HUES6 (cell line): ENCODE data around the gene LIN7B.

Experiments used
- H3K27ac ChIP-seq: 2 replicates; pipeline ENCODE4 v1.7.0; 2013; ENCODE audit warnings: low read depth, mild to moderate bottlenecking, low read length, inconsistent platforms
- H3K27me3 ChIP-seq: 2 replicates; pipeline ENCODE4 v1.6.1; 2013; ENCODE audit warnings: low read length; ENCODE audit not compliant: control insufficient read depth, insufficient read depth
- H3K36me3 ChIP-seq: 2 replicates; pipeline ENCODE4 v1.6.1; 2013; ENCODE audit warnings: low read length; ENCODE audit not compliant: control insufficient read depth, insufficient read depth
- H3K4me1 ChIP-seq: 2 replicates; pipeline ENCODE4 v1.6.1; 2013; ENCODE audit warnings: low read length; ENCODE audit not compliant: control insufficient read depth, insufficient read depth
- H3K4me3 ChIP-seq: 2 replicates; pipeline ENCODE4 v1.5.1; 2013; ENCODE audit warnings: low read depth, low read length
- H3K9ac ChIP-seq: one replicate; pipeline ENCODE4 v1.6.1; 2013; ENCODE audit warnings: mild to moderate bottlenecking, low read length
- H3K9me3 ChIP-seq: 2 replicates; pipeline ENCODE4 v1.6.1; 2013; ENCODE audit warnings: low read depth, low read length; ENCODE audit not compliant: control insufficient read depth, insufficient read depth

LIN7B gene

DNA sequence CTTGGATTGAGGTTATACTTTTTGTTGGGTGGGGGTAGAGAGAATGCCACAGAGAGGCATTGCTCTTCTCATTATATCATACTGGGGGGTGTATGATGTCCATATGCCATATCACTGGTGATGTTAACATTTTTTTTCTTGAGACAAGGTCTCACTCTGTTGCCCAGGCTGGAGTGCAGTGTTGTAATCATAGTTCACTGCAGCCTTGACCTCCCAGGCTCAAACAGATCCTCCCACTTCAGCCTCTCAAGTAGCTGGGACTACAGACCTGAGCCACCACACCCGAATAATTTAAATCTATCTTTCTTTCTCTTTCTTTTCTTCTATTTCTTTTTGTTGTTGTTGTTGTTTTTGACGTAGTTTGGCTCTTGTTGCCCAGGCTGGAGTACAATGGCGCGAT lies 33.8 kb upstream of the LIN7B start:
- Histone ChIP-seq H3K27me3 (0 out of 2 replicates have a peak, but pooled peaks cover 3% of the 10 kb centered on the region), H3K36me3 (no peaks in the 10 kb centered on the region), H3K4me1 (no peaks in the 10 kb centered on the region), H3K9ac (no peak overlapping the region), H3K4me3 (no peak overlapping the region), H3K9me3 (0 out of 2 replicates have a peak, but pooled peaks cover 5% of the 10 kb centered on the region), H3K27ac (no peak overlapping the region)

DNA sequence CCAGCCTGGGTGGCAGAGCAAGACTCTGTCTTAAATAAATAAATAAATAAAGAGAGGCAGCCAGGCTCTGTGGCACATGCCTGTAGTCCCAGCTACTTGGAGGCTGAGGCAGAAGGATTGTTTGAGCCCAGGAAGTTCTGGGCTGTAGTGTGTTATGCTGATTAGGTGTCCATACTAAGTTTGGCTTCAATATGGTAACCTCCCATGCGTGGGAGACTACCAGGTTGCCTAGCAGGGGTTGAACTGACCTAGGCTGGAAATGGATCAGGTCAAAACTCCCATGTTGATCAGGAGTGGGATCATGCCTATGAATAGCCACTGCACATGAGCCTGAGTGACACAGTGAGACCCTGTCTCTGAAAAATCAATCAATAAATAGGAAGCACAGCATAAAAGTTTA lies 32.9 kb upstream of the LIN7B start:
- Histone ChIP-seq H3K9me3 (0 out of 2 replicates have a peak, but pooled peaks cover 5% of the 10 kb centered on the region), H3K4me1 (peaks cover 1% of the 10 kb centered on the region; the same call in 1 of the 2 replicates), H3K4me3 (no peak overlapping the region), H3K9ac (no peak overlapping the region), H3K36me3 (peaks cover 1% of the 10 kb centered on the region), H3K27me3 (0 out of 2 replicates have a peak, but pooled peaks cover 3% of the 10 kb centered on the region), H3K27ac (no peak overlapping the region)

DNA sequence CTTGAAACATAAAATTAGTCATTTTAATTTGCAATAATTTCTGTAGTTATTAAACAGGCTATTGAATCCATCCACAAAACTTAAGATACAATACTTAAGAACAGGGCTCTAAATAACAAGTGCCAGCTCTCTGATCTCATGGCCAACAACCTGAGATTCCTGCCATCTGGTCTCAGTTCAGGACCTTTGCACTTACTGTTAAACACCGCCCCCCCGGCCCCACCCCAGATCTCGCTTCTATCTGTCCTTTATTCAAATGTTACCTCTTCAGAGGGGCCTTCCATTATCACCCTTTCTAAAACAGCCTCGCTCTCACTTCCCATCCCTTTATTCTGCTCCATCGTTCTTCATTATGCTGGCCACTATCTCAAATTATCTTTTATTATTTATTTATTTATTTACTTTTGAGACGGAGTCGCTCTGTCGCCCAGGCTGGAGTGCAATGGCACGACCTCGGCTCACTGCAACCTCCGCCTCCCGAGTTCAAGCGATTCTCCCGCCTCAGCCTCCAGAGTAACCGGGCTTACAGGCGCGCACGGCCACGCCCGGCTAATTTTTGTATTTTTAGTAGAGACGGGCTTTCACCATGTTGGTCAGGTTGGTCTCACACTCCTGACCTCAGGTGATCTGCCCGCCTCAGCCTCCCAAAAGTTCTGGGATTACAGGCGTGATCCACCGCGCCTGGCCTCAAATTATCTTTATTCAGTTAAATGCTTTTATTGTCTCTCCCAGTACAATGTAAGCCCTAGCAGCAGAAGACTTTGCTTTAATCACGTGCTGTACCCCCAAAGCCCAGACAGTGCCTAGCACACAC lies 29.8 kb upstream of the LIN7B start:
- Histone ChIP-seq H3K27ac (no peak overlapping the region), H3K9me3 (0 out of 2 replicates have a peak, but pooled peaks cover 5% of the 10 kb centered on the region), H3K36me3 (peaks cover 26% of the 10 kb centered on the region), H3K9ac (peak overlapping the region; percentile 99), H3K27me3 (0 out of 2 replicates have a peak, but pooled peaks cover 3% of the 10 kb centered on the region), H3K4me3 (peak overlapping the region; percentile 89), H3K4me1 (peaks cover 5% of the 10 kb centered on the region)

DNA sequence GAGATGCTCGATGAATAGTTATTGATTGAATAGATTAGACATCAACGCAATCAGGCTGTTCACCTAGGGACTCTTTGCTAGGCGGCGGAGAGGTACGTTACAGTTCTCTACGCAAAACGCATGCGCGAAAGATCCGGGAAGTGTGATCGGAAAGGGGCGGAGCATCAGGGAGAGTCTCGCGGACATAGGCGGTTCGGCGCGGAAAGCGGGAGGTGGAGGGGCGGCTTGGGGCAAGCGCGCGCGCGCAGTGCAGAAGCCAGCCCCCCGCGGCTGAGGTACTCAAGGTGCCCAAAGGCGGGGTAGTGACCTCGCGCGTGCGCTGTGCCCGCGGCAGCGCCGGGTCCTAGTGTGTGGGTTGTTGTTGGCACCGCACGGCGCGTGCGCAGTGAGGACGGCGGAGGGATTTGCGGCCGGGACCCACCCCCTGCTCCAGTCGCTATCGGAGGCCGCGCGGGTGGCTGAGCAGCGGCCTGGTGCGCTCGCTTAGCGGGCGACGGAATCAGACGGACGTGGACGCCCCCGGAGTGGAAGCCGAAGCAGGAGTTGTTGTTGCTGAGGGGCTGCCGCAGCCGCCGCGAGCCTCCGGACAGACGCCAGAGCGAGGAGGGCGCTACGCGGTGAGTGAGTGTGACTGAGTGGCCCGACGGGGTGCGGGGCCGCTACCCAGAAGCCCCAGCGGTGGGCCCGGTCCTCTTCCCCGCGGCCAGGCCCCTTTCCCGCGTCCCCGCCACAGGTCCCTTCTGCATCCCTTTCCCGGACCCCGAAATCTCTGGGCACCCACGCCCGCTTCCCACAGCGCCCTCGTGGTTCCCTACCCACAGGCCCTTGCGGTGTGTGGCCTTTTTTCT lies 28.9 kb upstream of the LIN7B start, which contains the start of gene SNRNP70:
SNRNP70 (plus strand) TSS at position 432 of the 848 bp plus-strand sequence. CDS start 964 bp downstream, outside the sequence.
- H3K9ac ChIP-seq, result peak within 1 kb of the TSS; percentile 99
- H3K36me3 ChIP-seq, result peaks cover 32% of the 10 kb centered on the region
- H3K4me1 ChIP-seq, result peaks cover 5% of the 10 kb centered on the region
- peak within 1 kb of the TSS; percentile 89 for H3K4me3 ChIP-seq
- H3K27me3 ChIP-seq, result 0 out of 2 replicates have a peak, but pooled peaks cover 2% of the 10 kb centered on the region
- 0 out of 2 replicates have a peak, but pooled peaks cover 5% of the 10 kb centered on the region for H3K9me3 ChIP-seq
- H3K27ac ChIP-seq, result peak within 1 kb of the TSS; percentile 92

DNA sequence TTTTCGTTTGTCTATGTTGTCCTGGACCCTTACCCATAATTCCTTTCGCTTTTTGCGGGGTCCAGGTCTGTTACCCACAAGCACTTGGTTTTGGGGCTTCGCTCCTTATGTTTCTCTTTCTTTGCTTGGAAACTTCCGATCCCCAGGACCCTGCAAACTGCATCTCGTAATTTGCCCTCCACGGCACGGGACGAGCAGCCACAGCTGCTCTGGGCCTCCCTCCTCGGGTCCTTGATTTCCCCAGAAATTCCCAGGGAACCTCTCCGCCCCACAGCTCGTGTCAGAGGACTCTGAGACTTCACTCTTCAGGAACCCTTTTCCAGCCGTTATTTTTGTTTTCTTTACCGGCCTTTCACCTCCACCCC lies 28.3 kb upstream of the LIN7B start:
- no peaks in the 10 kb centered on the region for H3K27me3 ChIP-seq
- H3K4me3 ChIP-seq, result peak overlapping the region; percentile 89
- 0 out of 2 replicates have a peak, but pooled peaks cover 5% of the 10 kb centered on the region for H3K9me3 ChIP-seq
- peaks cover 38% of the 10 kb centered on the region for H3K36me3 ChIP-seq
- peaks cover 5% of the 10 kb centered on the region for H3K4me1 ChIP-seq
- peak overlapping the region; percentile 99 for H3K9ac ChIP-seq
- peak overlapping the region; percentile 92 for H3K27ac ChIP-seq

DNA sequence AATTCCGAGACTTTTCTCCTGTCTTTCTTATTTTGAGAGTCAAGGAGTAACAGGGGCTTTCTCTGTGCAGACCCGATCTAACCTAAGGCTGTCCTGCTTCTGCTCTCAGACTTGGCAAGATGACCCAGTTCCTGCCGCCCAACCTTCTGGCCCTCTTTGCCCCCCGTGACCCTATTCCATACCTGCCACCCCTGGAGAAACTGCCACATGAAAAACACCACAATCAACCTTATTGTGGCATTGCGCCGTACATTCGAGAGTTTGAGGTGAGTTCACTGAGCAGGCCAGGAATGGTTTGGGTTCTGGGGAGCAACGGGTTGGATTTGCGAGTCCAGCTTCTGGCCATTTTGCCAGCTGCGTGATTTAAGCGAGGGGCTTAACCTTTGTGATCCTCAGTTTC lies 27.9 kb upstream of the LIN7B start:
- H3K4me3 ChIP-seq, result peak overlapping the region; percentile 89
- H3K4me1 ChIP-seq, result peaks cover 5% of the 10 kb centered on the region
- 0 out of 2 replicates have a peak, but pooled peaks cover 5% of the 10 kb centered on the region for H3K9me3 ChIP-seq
- no peaks in the 10 kb centered on the region for H3K27me3 ChIP-seq
- H3K36me3 ChIP-seq, result peaks cover 42% of the 10 kb centered on the region
- peak overlapping the region; percentile 99 for H3K9ac ChIP-seq
- peak overlapping the region; percentile 92 for H3K27ac ChIP-seq

DNA sequence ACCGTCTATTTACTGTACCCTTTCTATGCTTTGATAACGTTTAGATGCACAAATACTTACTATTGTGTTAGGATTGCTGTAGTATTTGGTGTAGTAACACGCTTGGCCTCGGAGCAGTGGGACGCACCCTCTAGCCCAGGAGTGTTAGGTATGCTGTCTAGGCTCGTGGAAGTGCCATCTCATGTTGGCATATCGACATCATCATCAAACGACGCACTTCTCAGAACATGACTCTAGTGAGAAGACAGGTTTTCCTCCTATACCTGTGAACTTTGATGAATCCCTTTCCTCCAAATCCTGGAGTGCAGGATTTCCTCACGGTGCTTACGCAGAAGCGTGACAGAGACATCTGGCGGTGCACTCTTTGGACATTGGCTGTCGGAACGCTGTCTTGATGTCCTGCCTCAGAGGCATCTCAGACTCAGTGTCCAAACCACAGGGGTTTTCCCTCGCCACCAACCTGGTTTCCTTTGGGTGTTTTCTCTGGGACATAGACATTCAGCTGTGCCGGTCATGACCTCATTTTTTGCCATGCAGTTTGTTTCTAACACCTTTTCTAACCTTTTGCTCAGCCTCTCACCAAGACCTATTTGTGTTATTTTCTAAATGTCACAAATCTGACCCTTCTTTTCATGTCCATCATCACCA lies 22.7 kb upstream of the LIN7B start:
- no peaks in the 10 kb centered on the region for H3K9me3 ChIP-seq
- H3K9ac ChIP-seq, result no peak overlapping the region
- H3K27me3 ChIP-seq, result no peaks in the 10 kb centered on the region
- H3K36me3 ChIP-seq, result peaks cover 84% of the 10 kb centered on the region
- H3K4me3 ChIP-seq, result no peak overlapping the region
- H3K27ac ChIP-seq, result no peak overlapping the region
- peaks cover 1% of the 10 kb centered on the region for H3K4me1 ChIP-seq

DNA sequence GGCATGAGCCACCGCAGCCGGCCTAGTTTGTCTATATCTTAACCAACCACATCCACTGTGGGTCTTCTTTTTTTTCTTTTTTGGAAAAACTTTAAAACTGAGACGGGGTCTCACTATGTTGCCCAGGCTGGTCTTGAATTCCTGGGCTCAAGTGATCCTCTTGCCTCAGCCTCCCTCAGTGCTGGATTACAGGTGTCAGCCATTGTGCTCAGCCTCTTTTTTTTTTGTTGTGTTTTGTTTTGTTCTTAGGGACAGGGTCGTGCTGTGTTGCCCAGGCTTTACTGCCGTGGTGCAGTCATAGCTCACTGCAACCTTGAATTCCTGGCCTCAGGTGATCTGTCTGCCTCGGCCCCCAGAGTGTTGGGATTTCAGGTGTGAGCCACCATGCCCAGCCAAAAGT lies 21.5 kb upstream of the LIN7B start:
- Histone ChIP-seq H3K36me3 (peaks cover 85% of the 10 kb centered on the region), H3K27me3 (no peaks in the 10 kb centered on the region), H3K27ac (no peak overlapping the region), H3K4me1 (peaks cover 5% of the 10 kb centered on the region; the same call in 1 of the 2 replicates), H3K9ac (no peak overlapping the region), H3K9me3 (no peaks in the 10 kb centered on the region), H3K4me3 (no peak overlapping the region)

DNA sequence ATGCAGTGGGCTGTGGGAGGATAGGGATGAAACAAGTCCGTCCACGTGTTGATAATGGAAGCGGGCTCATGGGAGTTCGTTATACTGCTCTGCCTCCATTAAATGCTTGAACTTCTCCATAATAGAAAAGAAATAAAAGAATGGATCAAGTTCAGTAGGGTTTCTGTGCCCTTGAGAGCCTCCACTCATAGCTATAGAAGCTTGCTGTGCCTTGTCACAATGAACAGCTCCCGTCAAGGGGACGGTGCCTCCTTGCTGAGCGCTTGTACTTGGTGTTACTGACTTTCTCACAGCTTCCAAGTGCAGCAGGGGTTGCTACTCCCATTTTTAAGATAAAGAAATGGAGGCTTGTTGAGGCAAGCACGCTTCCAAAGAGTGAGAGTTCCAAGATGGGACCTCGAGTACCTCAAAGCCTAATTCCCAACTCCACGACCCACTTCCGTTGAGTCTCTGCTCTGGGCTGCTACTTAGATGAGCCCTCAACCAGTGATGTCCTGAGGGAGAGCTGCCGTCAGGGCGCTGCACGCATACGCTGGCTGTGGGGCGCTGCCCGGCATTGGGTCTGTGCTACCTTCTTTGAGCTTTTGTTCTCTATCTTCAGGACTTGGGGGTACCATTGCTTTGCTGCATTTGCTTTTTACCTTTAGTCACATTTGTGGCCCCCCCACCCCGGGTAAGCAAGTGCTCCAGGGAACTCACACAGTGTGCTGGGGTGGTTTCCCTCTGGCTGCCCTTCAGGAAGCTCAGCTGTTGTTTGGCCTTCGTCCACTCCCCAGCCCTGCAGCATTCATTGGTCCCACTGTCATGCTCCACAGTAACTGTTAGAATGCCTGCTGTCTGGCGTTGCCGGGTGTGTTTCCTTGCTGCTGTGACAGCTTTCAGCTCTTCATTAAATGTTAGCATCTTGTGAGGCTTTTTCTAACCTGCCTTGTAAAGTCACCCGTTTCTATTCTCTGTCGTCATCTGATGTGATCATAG lies 19.4 kb upstream of the LIN7B start:
- Histone ChIP-seq H3K36me3 (peaks cover 91% of the 10 kb centered on the region), H3K9ac (no peak overlapping the region), H3K27me3 (no peaks in the 10 kb centered on the region), H3K4me1 (peaks cover 5% of the 10 kb centered on the region; the same call in 1 of the 2 replicates), H3K9me3 (no peaks in the 10 kb centered on the region), H3K27ac (no peak overlapping the region), H3K4me3 (no peak overlapping the region)
